Uterus (tissue), 4 donors: ENCODE results near the gene STXBP1. TPM values are rescaled to one million over a fixed set of nuclear protein-coding genes. Genes with fewer than 3 reads are reported as not detected.

Source experiments
- DNase-seq, 2 donors: peaks; one replicate each; pipeline ENCODE4 v3.0.0-alpha.2; 2019 to 2020
- H3K27ac ChIP-seq, 2 donors: fragments of 200-600 bp; sonication (generic); 1 replicate in 1 of 2; 2 replicates in 1 of 2; pipeline ENCODE4 v1.5.1; 2016 to 2018
- H3K27me3 ChIP-seq, 2 donors: fragments of 200-600 bp; sonication (generic); one replicate each; pipeline ENCODE4 v1.5.1; 2018 to 2019; ENCODE audit warnings: control low read depth in 1 of 2
- H3K36me3 ChIP-seq, 2 donors: fragments of 200-600 bp; sonication (generic); one replicate each; pipeline ENCODE4 v1.5.1; 2019; ENCODE audit warnings: control low read depth in 1 of 2
- H3K4me1 ChIP-seq, 2 donors: fragments of 200-600 bp; sonication (generic); one replicate each; pipeline ENCODE4 v1.5.1; 2018 to 2019; ENCODE audit warnings: control low read depth in 1 of 2
- H3K4me3 ChIP-seq, 2 donors: fragments of 200-600 bp; sonication (generic); 1 replicate in 1 of 2; 2 replicates in 1 of 2; pipeline ENCODE4 v1.5.1; 2018 to 2019; ENCODE audit warnings: mild to moderate bottlenecking in 1 of 2
- H3K9me3 ChIP-seq, 2 donors: fragments of 200-600 bp; sonication (generic); one replicate each; pipeline ENCODE4 v1.5.1; 2019; ENCODE audit warnings: control low read depth in 1 of 2
- CTCF ChIP-seq, 4 experiments: fragments of 200-600 bp in 2 of 4; fragments of 450-650 bp in 2 of 4; sonication (generic) in 2 of 4; IDR thresholded peaks; one replicate each; pipeline ENCODE4 v1.5.1; 2016 to 2019; ENCODE audit warnings: antibody characterized with exemption in 4 of 4, mild to moderate bottlenecking in 2 of 4, moderate library complexity in 1 of 4
- POLR2A ChIP-seq, 2 donors: fragments of 450-650 bp; IDR thresholded peaks; one replicate each; pipeline ENCODE4 v1.6.1; 2016; ENCODE audit warnings: antibody characterized with exemption in 2 of 2, mild to moderate bottlenecking in 1 of 2, moderate library complexity in 1 of 2
- intact Hi-C: fragments of 100-400 bp; cut with DNase I; formaldehyde crosslinking; loops from one replicate; pipeline ENCODE4 v1.15.1; 2023; ENCODE audit warnings: low total_unique reads
- total RNA-seq, 4 donors: library from RNA; depleted of rRNA in 3 of 4; stranded (reverse); fragments of >200 nt in 3 of 4; gene quantifications; one replicate each; pipeline versions ENCODE4 v1.1.0 to v1.2.4, GENCODE V29; 2014 to 2023
- donor health status: DM: yes; HTN: yes; CAD: no.

The STXBP1 gene
- total RNA-seq, 4 donors from 2014 or later = 46.6 to 147 (median 99.5) TPM

- H3K4me1 ChIP-seq = no peaks in the 10 kb centered on the region
- intact Hi-C loops = no loop called here
- TF ChIP-seq POLR2A (IDR thresholded peaks at IDR 0.05) (no peak), CTCF (IDR thresholded peaks at IDR 0.05) (no peak)
- no peaks in the 10 kb centered on the region for H3K36me3 ChIP-seq
- H3K27me3 ChIP-seq = no peaks in the 10 kb centered on the region
- no peak overlapping the region for H3K27ac ChIP-seq
- no peak overlapping the region for H3K4me3 ChIP-seq
- no peaks in the 10 kb centered on the region for H3K9me3 ChIP-seq
- no peak for DNase-seq
Observed at GRCh38 chr9:127650518-127650917, 38.4 kb downstream of the STXBP1 start.

GRCh38 chr9:127651697-127652610 lies 39.9 kb downstream of the STXBP1 start:
- Histone ChIP-seq H3K9me3 (no peaks in the 10 kb centered on the region), H3K36me3 (no peaks in the 10 kb centered on the region), H3K27ac (no peak overlapping the region), H3K27me3 (no peaks in the 10 kb centered on the region), H3K4me1 (no peaks in the 10 kb centered on the region), H3K4me3 (no peak overlapping the region)
- no peak for TF ChIP-seq CTCF (IDR thresholded peaks at IDR 0.05)
- TF ChIP-seq POLR2A (IDR thresholded peaks at IDR 0.05) = no peak
- no peak for DNase-seq
- intact Hi-C loops = no loop called here

- intact Hi-C loops = no loop called here
- no peak for DNase-seq
- no peak overlapping the region for H3K4me3 ChIP-seq
- no peaks in the 10 kb centered on the region for H3K36me3 ChIP-seq
- TF ChIP-seq POLR2A (IDR thresholded peaks at IDR 0.05) (no peak), CTCF (IDR thresholded peaks at IDR 0.05) (no peak)
- no peaks in the 10 kb centered on the region for H3K4me1 ChIP-seq
- no peak overlapping the region for H3K27ac ChIP-seq
- H3K27me3 ChIP-seq = no peaks in the 10 kb centered on the region
- no peaks in the 10 kb centered on the region for H3K9me3 ChIP-seq
Observed at GRCh38 chr9:127652733-127653132, 40.7 kb downstream of the STXBP1 start.

GRCh38 chr9:127654619-127655018 lies 42.5 kb downstream of the STXBP1 start:
- no peaks in the 10 kb centered on the region for H3K36me3 ChIP-seq
- H3K27ac ChIP-seq = no peak overlapping the region
- no peak overlapping the region for H3K4me3 ChIP-seq
- no peak for TF ChIP-seq CTCF (IDR thresholded peaks at IDR 0.05)
- no peak for TF ChIP-seq POLR2A (IDR thresholded peaks at IDR 0.05)
- H3K4me1 ChIP-seq = no peaks in the 10 kb centered on the region
- DNase-seq = no peak
- intact Hi-C loops = no loop called here
- H3K27me3 ChIP-seq = no peaks in the 10 kb centered on the region
- no peaks in the 10 kb centered on the region for H3K9me3 ChIP-seq

- H3K27me3 ChIP-seq = no peaks in the 10 kb centered on the region
- H3K4me1 ChIP-seq = no peaks in the 10 kb centered on the region
- TF ChIP-seq CTCF (IDR thresholded peaks at IDR 0.05) (no peak), POLR2A (IDR thresholded peaks at IDR 0.05) (no peak)
- no peak for DNase-seq
- no peak overlapping the region for H3K27ac ChIP-seq
- H3K9me3 ChIP-seq = no peaks in the 10 kb centered on the region
- intact Hi-C loops = no loop called here
- no peak overlapping the region for H3K4me3 ChIP-seq
- H3K36me3 ChIP-seq = no peaks in the 10 kb centered on the region
Observed at GRCh38 chr9:127658428-127658827, 46.4 kb downstream of the STXBP1 start.
